NCI-H2171 (cell line): Measurements from ENCODE around the gene CYP2S1.
"Not testable (repeated sequence)": the region's sequence is repeated elsewhere in the genome, so short reads cannot be mapped to it uniquely, and the experiment has no call there.

ENCODE experiments used
- DNase-seq: peaks from one replicate; lab custom pipeline; 2025; lab: John Stamatoyannopoulos, UW

The CYP2S1 gene

GRCh38 chr19:41226053-41226873, 33.2 kb downstream of the CYP2S1 start:
- DNase-seq = no peak

DNA sequence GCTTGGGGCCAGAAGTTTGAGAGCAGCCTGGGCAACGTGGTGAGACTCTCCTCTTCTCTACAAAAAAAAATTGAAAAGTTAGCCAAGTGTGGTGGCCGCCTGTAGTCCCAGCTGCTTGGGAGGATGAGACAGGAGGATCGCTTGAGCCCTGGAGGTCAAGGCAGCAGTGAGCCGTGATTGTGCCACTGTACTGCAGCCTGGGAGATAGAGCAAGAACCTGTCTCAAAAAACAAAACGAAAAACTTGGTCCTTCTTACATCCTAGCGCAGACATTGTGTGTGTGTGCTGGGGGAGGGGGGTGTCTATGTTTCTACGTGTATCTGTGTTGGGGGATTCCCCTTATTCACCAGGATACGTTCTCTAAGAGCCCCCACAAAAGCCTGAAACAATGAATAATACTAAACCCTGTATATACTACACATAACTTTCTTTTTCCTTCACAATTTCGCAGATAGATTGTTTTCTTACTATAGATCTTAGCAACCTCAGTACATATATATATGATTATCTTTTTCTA, 33.9 kb downstream of the CYP2S1 start:
- no peak for DNase-seq

DNA sequence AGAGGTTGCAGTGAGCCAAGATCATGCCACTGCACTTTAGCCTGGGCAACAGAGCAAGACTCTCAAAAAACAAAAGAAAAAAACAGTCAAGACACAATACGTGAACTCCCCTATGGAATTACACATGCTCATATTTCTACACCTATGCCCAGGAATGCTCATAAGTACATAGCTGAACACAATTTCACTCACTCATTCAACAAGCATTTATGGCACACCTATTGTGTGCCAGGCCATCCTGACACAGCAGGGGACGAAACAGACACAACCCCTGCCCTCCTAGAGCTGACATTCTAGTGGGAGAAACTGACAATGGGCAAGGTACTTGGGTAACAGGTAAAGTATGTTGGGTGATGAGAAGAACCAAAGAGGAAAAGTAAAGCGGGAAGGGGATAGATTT, 35.5 kb downstream of the CYP2S1 start:
- DNase-seq = no peak

DNA sequence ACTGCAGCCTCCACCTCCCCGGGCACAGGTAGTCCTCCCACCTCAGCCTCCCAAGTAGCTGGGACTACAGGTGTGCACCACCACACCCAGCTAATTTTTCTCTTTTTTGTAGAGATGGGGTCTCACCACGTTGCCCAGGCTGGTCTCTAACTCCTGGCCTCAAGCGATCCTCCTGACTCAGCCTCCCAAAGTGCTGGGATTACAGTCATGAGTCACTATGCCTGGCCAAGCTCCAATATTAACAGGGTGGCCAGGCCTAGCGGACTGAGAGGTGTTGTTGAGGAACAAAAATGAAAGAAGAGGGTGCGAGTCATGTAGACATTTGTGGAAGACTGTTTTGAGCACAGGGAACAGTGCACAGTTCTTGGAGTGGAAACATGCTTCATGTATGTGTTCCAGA, 36.3 kb downstream of the CYP2S1 start:
- not testable (repeated sequence) for DNase-seq

- DNase-seq = no peak
Observed at GRCh38 chr19:41230067-41230857, 37.2 kb downstream of the CYP2S1 start.

DNA sequence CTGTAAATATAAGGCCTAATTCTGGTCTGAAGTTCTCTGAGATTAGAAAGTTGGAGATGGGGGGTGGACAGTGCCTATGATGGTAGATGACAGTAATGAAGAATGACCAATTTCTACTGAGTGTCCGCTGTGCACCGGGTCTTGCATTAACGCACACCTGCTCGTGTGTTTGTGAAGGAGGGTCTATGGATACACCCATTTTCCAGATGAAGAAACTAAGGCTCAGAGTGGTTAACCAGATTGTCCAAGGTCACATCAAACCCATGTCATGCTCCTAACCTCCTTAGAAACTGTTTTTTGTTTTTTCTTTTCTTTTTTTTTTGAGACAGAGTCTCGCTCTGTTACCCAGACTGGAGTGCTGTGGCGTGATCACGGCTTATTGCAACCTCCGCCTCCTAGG, 39.7 kb downstream of the CYP2S1 start:
- DNase-seq = no peak

DNA sequence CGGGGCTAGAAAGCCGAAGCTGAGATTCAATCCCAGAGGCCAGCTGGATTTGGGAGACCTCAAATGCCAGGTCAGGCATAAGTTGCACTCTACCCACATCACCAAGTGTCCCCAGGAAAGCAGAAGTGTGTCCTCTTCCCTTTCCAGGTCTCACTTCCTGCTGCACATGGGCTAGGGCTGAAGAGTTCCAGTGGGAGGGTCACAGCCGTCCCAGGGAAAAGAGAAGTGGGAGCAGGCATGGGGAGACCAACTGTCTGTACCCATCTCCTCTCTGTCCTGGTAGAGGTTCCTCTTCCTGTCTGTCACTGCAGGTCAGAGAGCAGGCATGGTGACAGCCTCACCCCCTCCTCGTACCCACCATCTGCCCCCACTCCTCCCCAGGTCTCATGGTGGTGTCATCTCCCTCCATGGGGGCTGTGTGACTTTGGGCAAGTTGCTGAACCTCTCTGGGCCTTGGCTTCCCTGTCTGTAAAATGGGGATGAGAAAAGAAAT, 40.8 kb downstream of the CYP2S1 start:
- DNase-seq = no peak

- no peak for DNase-seq
Observed at GRCh38 chr19:41234512-41235168, 41.6 kb downstream of the CYP2S1 start.

DNA sequence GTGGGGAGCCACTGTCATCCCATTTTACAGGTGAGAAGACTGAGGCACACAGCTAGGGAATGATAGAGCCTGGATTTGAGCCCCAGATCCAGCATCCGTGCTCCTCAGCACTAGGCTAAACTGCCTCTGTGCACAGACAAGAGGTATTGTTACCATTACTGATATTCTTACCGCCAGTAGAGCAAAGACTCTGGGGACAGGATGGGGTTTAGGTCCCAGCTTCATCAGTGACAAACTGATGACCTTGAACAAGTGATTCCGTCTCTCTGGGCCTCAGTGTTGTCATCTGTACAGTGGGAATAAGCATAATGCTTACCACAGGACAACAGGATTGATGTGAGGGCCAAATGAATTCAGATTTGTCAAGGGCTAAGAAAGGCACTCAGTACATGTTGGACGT, 42.5 kb downstream of the CYP2S1 start:
- DNase-seq = no peak

GRCh38 chr19:41238244-41238643, 45.2 kb downstream of the CYP2S1 start:
- no peak for DNase-seq

DNA sequence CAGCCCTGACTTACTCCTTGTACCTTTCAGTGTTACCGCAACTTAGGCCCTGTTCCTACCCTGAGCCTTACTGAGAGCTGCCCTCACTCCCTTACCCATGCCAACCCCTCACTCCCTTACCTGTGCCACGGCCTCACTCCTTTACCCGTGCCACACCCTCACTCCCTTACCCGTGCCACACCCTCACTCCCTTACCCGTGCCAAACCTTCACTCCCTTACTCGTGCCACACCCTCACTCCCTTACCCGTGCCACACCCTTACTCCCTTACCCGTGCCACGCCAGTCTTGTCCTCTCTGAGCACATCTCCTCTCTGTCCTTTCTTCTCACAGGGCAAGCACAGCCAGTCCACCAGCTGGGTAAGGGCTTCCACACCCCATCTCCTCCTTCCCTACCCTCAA, 46.3 kb downstream of the CYP2S1 start:
- DNase-seq = no peak

DNA sequence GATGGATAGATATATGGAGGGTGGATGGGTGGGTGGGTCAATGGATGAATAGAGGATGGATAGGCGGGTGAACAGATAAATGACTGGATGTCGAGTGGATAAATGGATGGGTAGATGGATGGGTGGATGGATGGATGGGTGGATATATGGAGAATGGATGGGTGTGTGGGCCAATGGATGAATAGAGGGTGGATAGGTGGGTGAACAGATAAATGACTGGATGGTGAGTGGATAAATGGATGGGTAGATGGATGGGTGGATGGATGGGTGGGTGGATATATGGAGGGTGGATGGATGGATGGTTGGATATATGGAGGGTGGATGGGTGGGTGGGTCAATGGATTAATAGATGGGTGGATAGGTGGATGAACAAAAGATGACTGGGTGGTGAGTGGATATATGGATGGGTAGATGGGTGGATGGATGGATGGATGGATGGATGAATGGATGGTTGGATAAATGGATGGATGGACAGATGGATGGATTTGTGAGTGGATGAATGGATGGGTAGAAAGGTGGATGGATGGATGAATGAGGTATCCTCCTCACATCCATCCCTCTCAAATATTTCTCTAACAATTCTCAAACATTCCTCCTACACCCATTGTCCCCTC, 47.0 kb downstream of the CYP2S1 start:
- no peak for DNase-seq

DNA sequence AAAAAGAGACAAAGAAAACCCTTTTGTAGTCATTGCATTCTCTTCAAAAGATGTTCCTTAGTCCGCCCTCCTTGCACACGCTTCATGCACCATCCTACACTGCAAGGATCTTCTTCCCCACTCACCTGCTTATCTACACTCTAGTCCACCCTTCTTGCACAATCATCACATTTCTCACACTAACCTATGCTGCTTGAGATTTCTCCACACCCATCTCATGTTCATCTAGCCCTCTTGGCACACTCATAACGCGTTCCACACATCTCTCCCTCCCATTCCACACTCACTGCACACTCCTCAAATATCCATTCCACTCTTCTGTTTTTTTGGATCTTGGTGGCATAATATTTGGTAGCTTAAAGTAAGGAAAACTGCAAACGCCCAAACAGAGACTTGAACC, 48.8 kb downstream of the CYP2S1 start:
- DNase-seq = no peak

DNA sequence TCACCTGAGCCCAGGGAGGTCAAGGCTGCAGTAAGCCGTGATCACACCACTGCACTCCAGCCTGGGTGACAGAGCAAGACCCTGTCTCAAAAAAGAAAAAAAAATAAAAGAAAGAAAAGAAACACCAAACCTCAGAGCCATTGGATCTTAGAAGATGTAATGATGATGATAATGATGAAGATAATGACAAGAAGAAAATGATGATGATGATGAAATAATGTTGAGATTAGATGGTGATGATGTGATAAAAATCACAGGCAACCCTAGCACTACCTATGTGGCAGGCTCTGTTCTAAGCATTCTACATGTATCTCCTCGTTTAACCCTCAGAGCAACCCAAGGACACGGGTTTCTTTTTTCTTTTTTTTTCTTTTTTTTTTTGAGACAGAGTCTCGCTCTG, 51.1 kb downstream of the CYP2S1 start:
- no peak for DNase-seq

DNA sequence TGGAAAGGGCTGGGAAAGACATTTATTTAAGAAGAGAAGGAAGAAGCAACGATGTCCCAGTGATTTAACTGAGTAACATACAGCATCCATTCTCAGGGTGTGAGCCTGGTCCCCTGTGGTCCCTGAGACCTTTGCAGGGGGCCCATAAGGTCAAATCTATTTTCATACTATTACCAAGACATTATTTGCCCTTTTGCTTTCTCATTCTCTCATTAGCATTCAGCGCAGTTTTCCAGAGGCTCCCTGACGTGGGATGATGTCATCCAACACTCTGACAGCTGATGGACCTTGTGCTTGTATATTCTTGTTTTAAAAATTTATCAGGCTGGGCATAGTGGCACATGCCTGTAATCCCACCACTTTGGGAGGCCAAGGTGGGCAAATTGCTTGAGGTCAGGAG, 52.8 kb downstream of the CYP2S1 start:
- no peak for DNase-seq

DNA sequence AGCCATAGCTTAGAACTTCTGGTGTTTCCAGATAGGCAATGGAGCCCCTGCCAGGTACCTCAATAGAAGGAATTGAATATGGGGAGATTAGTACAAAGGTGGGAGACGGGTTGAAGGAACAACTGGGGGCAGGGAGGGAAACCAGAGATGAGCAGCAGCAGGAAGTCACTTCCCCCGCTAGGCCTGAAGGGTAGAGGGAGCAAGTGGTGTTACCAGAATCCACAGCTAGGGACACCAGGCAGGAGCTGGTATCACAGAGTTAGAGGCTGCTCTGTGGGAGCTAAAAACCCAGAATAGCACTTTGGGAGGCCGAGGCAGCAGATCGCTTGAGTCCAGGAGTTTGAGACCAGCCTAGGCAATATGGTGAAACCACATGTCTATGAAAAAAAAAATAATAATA, 55.9 kb downstream of the CYP2S1 start:
- DNase-seq = no peak

GRCh38 chr19:41249707-41250423, 56.8 kb downstream of the CYP2S1 start:
- DNase-seq = no peak

DNA sequence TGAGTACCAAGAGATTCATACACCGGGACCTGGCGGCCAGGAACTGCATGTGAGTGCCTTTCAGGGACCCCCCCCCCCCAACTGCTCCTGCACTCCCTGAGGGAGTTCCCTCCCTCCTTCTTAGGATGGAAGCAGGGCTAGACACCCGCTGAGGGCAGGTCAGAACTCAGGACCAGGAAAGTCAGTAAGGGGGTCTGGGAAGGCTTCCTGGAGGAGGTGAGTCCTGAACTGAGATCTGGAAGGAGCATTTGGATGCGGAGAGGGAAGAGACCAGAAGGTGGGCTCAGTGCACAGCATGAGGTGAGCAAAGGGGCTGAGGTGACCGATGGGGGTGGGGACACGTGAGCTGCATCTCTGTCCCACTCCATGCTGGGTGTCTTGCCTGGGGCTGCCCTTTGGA, 60.6 kb downstream of the CYP2S1 start:
- no peak for DNase-seq

DNA sequence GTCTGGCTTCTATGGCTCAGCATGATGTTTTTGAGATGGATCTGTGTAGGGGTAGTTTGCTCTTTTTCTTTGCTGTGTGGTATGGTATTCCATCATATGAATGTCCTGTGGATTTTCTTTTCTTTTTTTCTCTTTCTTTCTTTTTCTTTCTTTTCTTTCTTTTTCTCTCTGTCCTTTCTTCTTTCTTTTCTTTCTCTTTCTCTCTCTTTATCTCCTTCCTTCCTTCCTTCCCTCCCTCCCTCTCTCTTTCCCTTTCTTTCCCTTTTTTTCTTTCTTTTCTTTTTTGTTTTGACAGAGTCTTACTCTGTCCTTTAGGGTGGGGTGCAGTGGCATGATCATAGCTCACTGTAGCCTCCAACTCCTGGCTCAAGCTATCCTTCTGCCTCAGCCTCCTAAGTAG, 62.2 kb downstream of the CYP2S1 start:
- no peak for DNase-seq
